HL-60 (cell line): ENCODE data around the gene CLDN16.

Experiments
- CTCF ChIP-seq: IDR thresholded peaks from one replicate; pipeline ENCODE4 v1.5.1; 2011; ENCODE audit warnings: low read length, control low read depth, inconsistent platforms; ENCODE audit not compliant: insufficient read depth
- POLR2AphosphoS5 ChIP-seq: IDR thresholded peaks from 2 replicates; pipeline ENCODE4 v1.6.1; 2012; ENCODE audit warnings: low read depth
- SPI1 ChIP-seq: IDR thresholded peaks from 2 replicates; pipeline ENCODE4 v1.6.1; 2012; ENCODE audit warnings: low read depth, mild to moderate bottlenecking, borderline replicate concordance

DNA sequence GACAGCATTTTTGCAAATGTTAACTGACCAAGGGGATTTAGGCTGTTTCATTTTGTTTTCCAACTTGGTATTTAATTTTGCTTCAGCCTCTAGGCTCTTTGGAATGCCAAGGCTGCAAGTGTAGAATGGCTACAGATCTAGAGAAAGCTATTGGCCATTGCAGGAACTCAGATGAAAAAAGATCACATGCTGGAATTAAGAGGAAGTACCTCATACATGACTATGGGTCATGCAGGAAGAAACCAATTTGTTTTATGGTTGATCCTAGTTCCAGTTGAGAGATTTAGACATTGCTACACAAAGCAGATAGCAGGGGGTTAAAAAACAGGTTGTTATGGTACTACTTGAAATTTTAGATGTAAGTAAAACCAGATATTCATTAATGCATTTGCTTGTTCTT, 12.7 kb upstream of the CLDN16 start:
- no peak for TF ChIP-seq CTCF
- TF ChIP-seq POLR2AphosphoS5: no peak
- peak; percentile 22; the same call in 1 of the 2 replicates for TF ChIP-seq SPI1
